T-cell (primary cell): ENCODE results near the gene FOXM1. TPM values are rescaled to one million over a fixed set of nuclear protein-coding genes. Genes with fewer than 3 reads are reported as not detected.

Source experiments
- ATAC-seq, 4 experiments: fragments of 200-7000 bp in 3 of 4; fragments of 150-1000 bp in 1 of 4; cut with Tn5 transposase; replicated peaks in 1 of 4; 1 replicate in 3 of 4; 2 replicates in 1 of 4; pipeline ENCODE4 v1.10.0; 2021; ENCODE audit warnings: moderate library complexity in 3 of 4, mild to moderate bottlenecking in 2 of 4, moderate number of reproducible peaks in 1 of 4
- CTCF ChIA-PET, 2 donors: fragments of 300-600 bp; sonication (Branson Sonifier 250); formaldehyde crosslinking; loops; one replicate each; lab custom pipeline; 2022; ENCODE audit warnings: antibody characterized with exemption in 2 of 2; lab: Charles Lee
- POLR2A ChIA-PET, 2 donors: fragments of 300-600 bp; sonication (Branson Sonifier 250); formaldehyde crosslinking; loops; one replicate each; lab custom pipeline; 2022; ENCODE audit warnings: antibody characterized with exemption in 2 of 2; lab: Charles Lee
- DNase-seq, 35 experiments: peaks; one replicate each; pipeline versions ENCODE4 v3.0.0 to v3.0.0-alpha.2; 2013 to 2023
- H3K27ac ChIP-seq: one replicate; pipeline ENCODE4 v1.5.1; 2013; ENCODE audit warnings: low read length
- H3K27me3 ChIP-seq, 2 experiments: replicated peaks in 1 of 2; 1 replicate in 1 of 2; 2 replicates in 1 of 2; pipeline versions ENCODE4 v1.6.1 to v1.7.0; 2013; ENCODE audit warnings: low read length in 1 of 2, mixed read lengths in 1 of 2; ENCODE audit not compliant: control insufficient read depth in 2 of 2, insufficient read depth in 2 of 2; ENCODE audit errors: extremely low read depth in 1 of 2
- H3K36me3 ChIP-seq, 2 donors: 1 replicate in 1 of 2; 2 replicates in 1 of 2; pipeline versions ENCODE4 v1.6.1 to v1.7.0; 2013; ENCODE audit warnings: low read length in 1 of 2; ENCODE audit not compliant: control insufficient read depth in 2 of 2, insufficient read depth in 1 of 2; ENCODE audit errors: extremely low read depth in 1 of 2
- H3K4me1 ChIP-seq, 2 experiments: 1 replicate in 1 of 2; 2 replicates in 1 of 2; pipeline versions ENCODE4 v1.6.1 to v1.7.0; 2013; ENCODE audit warnings: low read length in 2 of 2, mixed read lengths in 1 of 2; ENCODE audit not compliant: insufficient read depth in 2 of 2, control insufficient read depth in 1 of 2; ENCODE audit errors: extremely low read depth in 1 of 2
- H3K4me3 ChIP-seq, 2 donors: 1 replicate in 1 of 2; 2 replicates in 1 of 2; pipeline versions ENCODE4 v1.5.1 to v1.7.0; 2013; ENCODE audit warnings: mild to moderate bottlenecking in 2 of 2, low read length in 1 of 2, moderate library complexity in 1 of 2; ENCODE audit not compliant: control insufficient read depth in 1 of 2; ENCODE audit errors: extremely low read depth in 1 of 2
- H3K9me3 ChIP-seq: 2 replicates; pipeline ENCODE4 v1.7.0; 2013
- H3K27ac Mint-ChIP-seq, 2 donors: one replicate each; pipeline ENCODE4 v1.8.0; 2020 to 2021; ENCODE audit warnings: mild to moderate bottlenecking in 2 of 2, mixed read lengths in 2 of 2
- H3K27me3 Mint-ChIP-seq, 2 donors: one replicate each; pipeline ENCODE4 v1.8.0; 2021 to 2022; ENCODE audit warnings: mixed read lengths in 2 of 2
- H3K36me3 Mint-ChIP-seq: one replicate; pipeline ENCODE4 v1.8.0; 2021; ENCODE audit warnings: mixed read lengths
- H3K4me1 Mint-ChIP-seq, 3 donors: one replicate each; pipeline ENCODE4 v1.8.0; 2020 to 2022; ENCODE audit warnings: mixed read lengths in 3 of 3, mild to moderate bottlenecking in 1 of 3
- H3K4me3 Mint-ChIP-seq, 3 donors: one replicate each; pipeline ENCODE4 v1.8.0; 2020 to 2022; ENCODE audit warnings: mild to moderate bottlenecking in 3 of 3, mixed read lengths in 3 of 3, moderate library complexity in 3 of 3
- H3K9me3 Mint-ChIP-seq, 3 donors: one replicate each; pipeline ENCODE4 v1.8.0; 2020 to 2022; ENCODE audit warnings: mixed read lengths in 3 of 3
- WGBS: methylation state at CpG from one replicate; pipeline ENCODE4 v1.1.5; 2013; ENCODE audit warnings: missing lambda C conversion rate; ENCODE audit not compliant: insufficient coverage; 5-methylcytosine and 5-hydroxymethylcytosine counted together
- total RNA-seq, 35 experiments: library from RNA in 6 of 35; stranded (reverse) in 6 of 35; fragments of 120-200 nt in 1 of 35; gene quantifications; one replicate each; pipeline versions ENCODE4 v1.2.1 to v1.2.4 and lab custom pipeline; 2013 to 2026

FOXM1 gene
- total RNA-seq, 5 donors from 2014 or later (not counting 1 experiment from before 2014, with no cell fraction given) = 0.82 to 1.6 (median 1.1) TPM

DNA sequence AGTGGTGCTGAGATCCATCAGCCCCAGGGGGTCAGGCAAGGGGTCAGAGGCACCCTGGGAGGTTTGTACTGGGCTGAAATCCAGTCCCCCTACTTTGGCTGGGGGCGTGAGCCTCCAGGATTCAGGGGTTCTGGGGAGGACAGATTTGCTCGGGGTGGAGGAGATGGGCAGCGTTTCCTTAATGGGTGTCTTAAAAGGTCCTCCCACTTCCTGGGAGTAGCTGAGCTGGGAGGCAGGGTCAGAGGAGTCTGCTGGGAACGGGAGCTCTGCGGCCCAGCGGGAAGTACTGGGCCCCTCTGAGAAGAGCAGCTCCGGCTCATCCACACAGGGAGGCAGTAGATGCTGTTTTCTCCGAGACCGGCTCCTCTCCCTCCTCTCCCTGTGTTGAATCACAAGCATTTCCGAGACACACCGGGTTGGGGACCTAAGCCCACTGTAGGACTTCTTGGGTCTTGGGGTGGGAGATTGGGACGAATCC, 18.0 kb downstream of the FOXM1 start:
- POLR2A ChIA-PET = no interaction called here

DNA sequence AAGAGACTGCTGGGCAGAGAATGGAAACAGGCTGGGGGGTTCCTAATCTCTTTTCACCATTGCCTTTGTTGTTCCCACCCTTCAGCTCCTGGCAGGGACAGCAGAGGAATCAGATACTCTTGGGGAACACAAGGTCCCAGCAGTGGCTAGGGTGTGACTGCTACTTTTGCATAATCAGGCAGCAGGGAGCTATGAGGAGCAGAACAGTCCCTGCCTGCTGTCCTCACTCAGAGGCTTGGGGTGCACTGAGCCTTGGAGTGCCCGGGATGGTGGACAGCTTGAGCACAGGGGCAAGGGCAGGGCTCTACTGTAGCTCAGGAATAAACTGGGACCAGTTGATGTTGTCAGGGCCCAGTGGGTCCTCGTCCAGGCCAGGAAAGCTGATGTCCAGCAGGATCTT, 18.6 kb downstream of the FOXM1 start:
- ChIA-PET CTCF (interaction anchor here in 1 of 2 donors (0.6 kb wide), 1 partner anchor 10 kb away, joined by 3 read pairs; no protein-coding TSS in a partner anchor), POLR2A (no interaction called here)
- Mint-ChIP-seq H3K4me3 (no peak overlapping the region), H3K36me3 (peaks cover 21% of the 10 kb centered on the region), H3K27me3 (no peaks in the 10 kb centered on the region), H3K9me3 (no peaks in the 10 kb centered on the region), H3K4me1 (peaks cover 0 to 2% (median 2%) of the 10 kb centered on the region in 3 donors), H3K27ac (no peak overlapping the region)
- DNase-seq (no peak), ATAC-seq (no peak)
- no peak overlapping the region for H3K4me3 ChIP-seq
- peaks cover 7 to 21% of the 10 kb centered on the region in 2 donors for H3K36me3 ChIP-seq
- 100% methylated on average over 2 of the region's 2 CpGs for WGBS
- H3K27me3 ChIP-seq = no peaks in the 10 kb centered on the region
- H3K4me1 ChIP-seq = no peaks in the 10 kb centered on the region
- H3K27ac ChIP-seq = no peak overlapping the region
- H3K9me3 ChIP-seq = no peaks in the 10 kb centered on the region

More for the DNA sequence above, 18.0 kb downstream of the FOXM1 start:
- CTCF ChIA-PET = no interaction called here
- ATAC-seq (no peak), DNase-seq (no peak)
- Mint-ChIP-seq H3K4me1 (no peaks in the 10 kb centered on the region), H3K4me3 (no peak overlapping the region), H3K9me3 (no peaks in the 10 kb centered on the region), H3K27me3 (no peaks in the 10 kb centered on the region), H3K36me3 (peaks cover 20% of the 10 kb centered on the region), H3K27ac (peak overlapping the region in 1 of 2 donors; percentile 34)
- 100% methylated on average over 6 of the region's 12 CpGs for WGBS
- Histone ChIP-seq H3K9me3 (no peaks in the 10 kb centered on the region), H3K4me3 (no peak overlapping the region), H3K27me3 (no peaks in the 10 kb centered on the region), H3K27ac (no peak overlapping the region), H3K4me1 (no peaks in the 10 kb centered on the region), H3K36me3 (peaks cover 7 to 21% of the 10 kb centered on the region in 2 donors)

DNA sequence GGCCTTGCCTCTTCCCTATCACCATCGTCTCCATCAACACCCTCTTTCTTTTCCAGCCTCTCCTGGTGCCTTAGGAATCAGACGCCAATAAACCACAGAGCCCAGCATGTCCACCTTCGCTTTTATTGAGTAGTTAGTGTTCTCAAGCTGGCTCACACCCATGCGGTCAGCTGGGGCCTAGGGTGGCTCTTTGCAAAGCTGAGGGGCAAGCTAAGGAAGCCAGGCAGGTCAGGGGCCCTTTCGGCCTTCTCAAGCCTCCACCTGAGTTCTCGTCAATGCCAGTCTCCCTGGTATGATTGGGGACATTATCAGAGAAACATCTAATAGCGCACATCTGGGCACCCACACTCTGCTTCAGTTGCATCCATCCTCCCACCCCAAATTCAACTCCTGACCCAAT, 19.4 kb downstream of the FOXM1 start:
- H3K4me1 ChIP-seq = no peaks in the 10 kb centered on the region

DNA sequence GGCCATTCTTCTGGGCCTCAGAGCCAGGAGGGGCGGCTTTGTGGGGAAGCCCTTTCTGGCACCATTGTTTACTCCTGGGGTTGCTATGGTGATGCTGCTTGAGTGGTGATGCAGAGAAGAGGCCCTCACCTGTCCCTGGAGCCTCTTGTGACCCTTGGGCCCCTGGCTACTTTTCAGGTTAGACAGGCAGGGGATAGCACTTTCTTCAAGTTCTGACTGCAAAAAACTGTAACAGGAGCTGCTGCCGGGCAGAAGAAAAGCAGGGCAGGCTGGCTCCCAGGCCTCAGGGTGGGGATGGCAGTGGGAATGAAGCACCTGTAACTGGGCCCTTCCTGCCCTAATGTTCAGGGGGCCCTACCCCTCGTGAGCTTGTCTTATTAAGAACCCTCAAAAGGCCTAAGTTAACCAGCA, 19.9 kb downstream of the FOXM1 start, which contains the start of gene TEX52:
TSS of gene TEX52 (minus strand) at position 19 of the 411 bp plus-strand sequence. CDS start at position 6, 13 bp downstream.
- Histone ChIP-seq H3K36me3 (peaks cover 7 to 21% of the 10 kb centered on the region in 2 donors), H3K27me3 (no peaks in the 10 kb centered on the region), H3K4me1 (no peaks in the 10 kb centered on the region), H3K4me3 (no peak within 1 kb of the TSS), H3K27ac (no peak within 1 kb of the TSS), H3K9me3 (no peaks in the 10 kb centered on the region)
- WGBS = 83% methylated on average over 1 of the region's 3 CpGs
- ATAC-seq (no peak), DNase-seq (no peak)
- Mint-ChIP-seq H3K36me3 (peaks cover 21% of the 10 kb centered on the region), H3K4me1 (peaks cover 0 to 2% (median 2%) of the 10 kb centered on the region in 3 donors), H3K9me3 (no peaks in the 10 kb centered on the region), H3K27ac (no peak within 1 kb of the TSS), H3K27me3 (no peaks in the 10 kb centered on the region), H3K4me3 (no peak within 1 kb of the TSS)
- POLR2A ChIA-PET = no interaction called here
- CTCF ChIA-PET = interaction anchor here in 1 of 2 donors (0.6 kb wide), 1 partner anchor 185 kb away, joined by 3 read pairs; no protein-coding TSS in a partner anchor

More for the DNA sequence above, 19.4 kb downstream of the FOXM1 start:
- CTCF ChIA-PET = interaction anchor here in 1 of 2 donors (0.6 kb wide), 1 partner anchor 10 kb away, joined by 3 read pairs; no protein-coding TSS in a partner anchor
- no peak overlapping the region for H3K27ac ChIP-seq
- Mint-ChIP-seq H3K9me3 (no peaks in the 10 kb centered on the region), H3K27ac (no peak overlapping the region), H3K27me3 (no peaks in the 10 kb centered on the region), H3K36me3 (peaks cover 21% of the 10 kb centered on the region), H3K4me3 (no peak overlapping the region), H3K4me1 (peaks cover 0 to 2% (median 2%) of the 10 kb centered on the region in 3 donors)
- 100% methylated on average over 1 of the region's 7 CpGs for WGBS
- no peaks in the 10 kb centered on the region for H3K9me3 ChIP-seq
- ATAC-seq (no peak), DNase-seq (no peak)
- no peaks in the 10 kb centered on the region for H3K27me3 ChIP-seq
- POLR2A ChIA-PET = no interaction called here
- peaks cover 7 to 21% of the 10 kb centered on the region in 2 donors for H3K36me3 ChIP-seq
- no peak overlapping the region for H3K4me3 ChIP-seq

DNA sequence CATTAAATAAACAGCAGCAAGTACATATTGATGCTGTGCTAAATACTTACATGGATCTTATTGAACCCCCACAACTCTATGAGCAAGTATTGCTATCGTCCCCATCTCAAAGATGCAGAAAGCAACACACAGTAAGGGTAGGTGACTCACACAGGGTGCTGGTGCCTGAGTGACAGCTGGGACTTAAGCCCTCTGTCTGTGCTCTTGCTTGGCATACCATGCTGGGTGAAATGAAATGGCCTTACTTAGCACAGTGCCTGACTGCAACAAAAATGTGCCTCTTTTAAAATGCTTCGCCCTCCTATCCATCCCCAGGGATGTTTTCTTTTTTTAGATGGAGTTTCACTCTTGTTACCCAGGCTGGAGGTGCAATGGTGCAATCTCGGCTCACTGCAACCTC, 20.9 kb downstream of the FOXM1 start:
- Histone ChIP-seq H3K36me3 (peaks cover 7 to 21% of the 10 kb centered on the region in 2 donors), H3K4me1 (no peaks in the 10 kb centered on the region), H3K27ac (no peak overlapping the region), H3K27me3 (no peaks in the 10 kb centered on the region), H3K4me3 (no peak overlapping the region), H3K9me3 (no peaks in the 10 kb centered on the region)
- CTCF ChIA-PET = no interaction called here
- ATAC-seq = no peak
- peaks cover 21% of the 10 kb centered on the region for H3K36me3 Mint-ChIP-seq
- POLR2A ChIA-PET = no interaction called here
- H3K27me3 Mint-ChIP-seq = no peaks in the 10 kb centered on the region
- H3K9me3 Mint-ChIP-seq = no peaks in the 10 kb centered on the region
- H3K4me3 Mint-ChIP-seq = no peak overlapping the region
- H3K4me1 Mint-ChIP-seq = peaks cover 0 to 2% (median 2%) of the 10 kb centered on the region in 3 donors
- WGBS = 67% methylated on average over 1 of the region's 3 CpGs
- no peak for DNase-seq
- no peak overlapping the region for H3K27ac Mint-ChIP-seq

DNA sequence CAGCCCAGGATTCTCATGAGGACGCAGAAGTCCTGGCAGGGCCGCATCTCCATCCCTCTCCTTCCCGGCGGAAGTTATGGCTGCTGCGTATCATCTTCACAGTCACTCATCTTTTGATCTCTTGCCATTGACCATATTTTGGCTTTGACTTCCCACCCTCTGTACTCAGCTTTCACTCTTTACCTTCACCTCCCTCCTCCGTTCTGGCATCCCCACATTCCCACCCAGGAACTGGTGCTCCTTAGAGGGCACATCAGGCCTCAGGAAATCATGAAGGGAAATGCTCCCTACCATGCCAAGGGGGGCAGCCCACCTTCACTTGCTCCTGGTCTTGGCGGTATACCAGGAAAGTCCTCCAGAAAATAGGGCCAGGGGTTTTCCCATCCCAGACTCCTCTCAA, 21.4 kb downstream of the FOXM1 start:
- CTCF ChIA-PET = no interaction called here
- POLR2A ChIA-PET = no interaction called here

More for the DNA sequence above, 21.4 kb downstream of the FOXM1 start:
- DNase-seq (no peak), ATAC-seq (no peak)
- H3K9me3 ChIP-seq = no peaks in the 10 kb centered on the region
- Mint-ChIP-seq H3K27ac (no peak overlapping the region), H3K27me3 (no peaks in the 10 kb centered on the region), H3K36me3 (peaks cover 21% of the 10 kb centered on the region), H3K9me3 (no peaks in the 10 kb centered on the region), H3K4me1 (peaks cover 0 to 2% (median 2%) of the 10 kb centered on the region in 3 donors), H3K4me3 (no peak overlapping the region)
- no peaks in the 10 kb centered on the region for H3K27me3 ChIP-seq
- H3K27ac ChIP-seq = no peak overlapping the region
- H3K36me3 ChIP-seq = peaks cover 7 to 21% of the 10 kb centered on the region in 2 donors
- no peak overlapping the region for H3K4me3 ChIP-seq
- 90% methylated on average over 7 of the region's 7 CpGs for WGBS
- no peaks in the 10 kb centered on the region for H3K4me1 ChIP-seq
